HL-60 (cell line): Measurements from ENCODE around the gene KATNAL1.

Experiments
- DNase-seq, 2 experiments: peaks; one replicate each; pipeline ENCODE4 v3.0.0-alpha.2; 2010 to 2020; ENCODE audit warnings: low read depth in 1 of 2, low spot score in 1 of 2
- H3K27ac ChIP-seq: fragments of 250-450 bp; sonication (Bioruptor Pico); replicated peaks from 2 replicates; pipeline ENCODE4 v1.5.1; 2020; ENCODE audit warnings: mild to moderate bottlenecking, moderate library complexity
- H3K27me3 ChIP-seq: fragments of 250-450 bp; sonication (Bioruptor Pico); 2 replicates; pipeline ENCODE4 v1.5.1; 2021; ENCODE audit warnings: mild to moderate bottlenecking, moderate library complexity; ENCODE audit not compliant: insufficient read depth, poor library complexity, severe bottlenecking
- H3K4me3 ChIP-seq: replicated peaks from 2 replicates; pipeline ENCODE4 v1.5.1; 2011; ENCODE audit warnings: mild to moderate bottlenecking, control low read depth, low read length; ENCODE audit not compliant: insufficient read depth
- CTCF ChIP-seq: IDR thresholded peaks from one replicate; pipeline ENCODE4 v1.5.1; 2011; ENCODE audit warnings: low read length, control low read depth, inconsistent platforms; ENCODE audit not compliant: insufficient read depth
- GABPA ChIP-seq: IDR thresholded peaks from 2 replicates; pipeline ENCODE4 v1.6.1; 2012; ENCODE audit warnings: low read depth
- POLR2AphosphoS5 ChIP-seq: IDR thresholded peaks from 2 replicates; pipeline ENCODE4 v1.6.1; 2012; ENCODE audit warnings: low read depth
- REST ChIP-seq: IDR thresholded peaks from 2 replicates; pipeline ENCODE4 v1.6.1; 2012; ENCODE audit warnings: low read depth; ENCODE audit not compliant: insufficient replicate concordance
- SPI1 ChIP-seq: IDR thresholded peaks from 2 replicates; pipeline ENCODE4 v1.6.1; 2012; ENCODE audit warnings: low read depth, mild to moderate bottlenecking, borderline replicate concordance

The KATNAL1 gene

DNA sequence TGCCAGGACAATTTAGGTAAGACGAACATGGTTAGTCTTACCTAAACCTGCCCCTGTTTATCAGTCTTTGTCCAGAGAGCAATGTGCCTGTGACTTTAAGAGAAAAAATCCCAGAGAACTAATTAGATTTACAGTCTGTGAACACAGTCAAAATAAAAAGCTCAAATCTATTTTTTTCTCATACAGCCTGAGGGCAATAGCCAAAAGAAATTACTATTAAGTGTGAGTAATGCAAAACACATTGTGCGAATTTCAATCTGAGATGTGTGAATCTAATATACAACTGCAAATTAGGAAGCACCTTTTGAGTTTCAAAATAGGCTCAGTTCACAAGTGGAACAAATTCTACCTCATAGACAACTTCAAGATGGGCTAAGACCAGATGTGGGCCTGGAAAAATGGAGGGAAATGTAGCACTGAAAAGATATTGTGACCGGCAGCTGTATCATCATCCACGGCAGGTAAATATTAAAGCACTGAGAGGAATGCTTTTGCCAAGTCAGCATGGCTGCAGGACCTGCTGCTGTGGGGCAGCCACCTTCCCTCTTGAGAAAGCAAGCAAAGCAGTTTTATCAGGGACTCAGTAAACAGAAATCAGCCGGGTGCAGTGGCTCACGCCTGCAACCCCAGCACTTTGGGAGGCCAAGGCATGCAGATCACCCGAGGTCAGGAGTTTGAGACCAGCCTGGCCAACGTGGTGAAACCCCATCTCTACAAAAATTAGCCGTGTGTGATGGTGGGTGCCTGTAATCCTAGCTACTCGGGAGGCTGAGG is 114.8 kb downstream of the KATNAL1 start:
- H3K27me3 ChIP-seq: no peaks in the 10 kb centered on the region
- H3K27ac ChIP-seq: no peak overlapping the region
- no peak for TF ChIP-seq CTCF
- no peak for TF ChIP-seq POLR2AphosphoS5
- TF ChIP-seq REST: no peak
- no peak for TF ChIP-seq SPI1
- TF ChIP-seq GABPA: no peak
- DNase-seq: no peak
- no peak overlapping the region for H3K4me3 ChIP-seq

GRCh38 chr13:30191491-30192100 is 115.8 kb downstream of the KATNAL1 start:
- TF ChIP-seq CTCF (no peak), SPI1 (no peak), GABPA (no peak)
- Histone ChIP-seq H3K27me3 (no peaks in the 10 kb centered on the region), H3K27ac (no peak overlapping the region), H3K4me3 (no peak overlapping the region)
- DNase-seq: no peak

GRCh38 chr13:30186634-30187415 is 120.5 kb downstream of the KATNAL1 start:
- no peaks in the 10 kb centered on the region for H3K27me3 ChIP-seq
- TF ChIP-seq REST: no peak
- TF ChIP-seq GABPA: no peak
- no peak for TF ChIP-seq POLR2AphosphoS5
- TF ChIP-seq SPI1: no peak
- TF ChIP-seq CTCF: no peak
- DNase-seq: no peak
- no peak overlapping the region for H3K27ac ChIP-seq
- no peak overlapping the region for H3K4me3 ChIP-seq
